Mononuclear cell (primary cell): Measurements from ENCODE around the gene BLVRB. TPM values are rescaled to one million over a fixed set of nuclear protein-coding genes. Genes with fewer than 3 reads are reported as not detected.

Experiments
- H3K27me3 ChIP-seq: 2 replicates; pipeline ENCODE4 v1.6.0; 2011; ENCODE audit warnings: low read length, control low read depth; ENCODE audit not compliant: insufficient read depth
- H3K4me1 ChIP-seq: 2 replicates; pipeline ENCODE4 v1.5.1; 2011; ENCODE audit warnings: mild to moderate bottlenecking, low read length, control low read depth; ENCODE audit not compliant: insufficient read depth
- H3K4me3 ChIP-seq: 2 replicates; pipeline ENCODE4 v1.5.1; 2011; ENCODE audit warnings: mild to moderate bottlenecking, low read length, moderate library complexity
- H3K9me3 ChIP-seq: 2 replicates; pipeline ENCODE4 v1.5.1; 2011; ENCODE audit warnings: low read depth, mild to moderate bottlenecking, control low read depth, low read length
- total RNA-seq: library from RNA; depleted of rRNA; stranded (reverse); fragments of >200 nt; gene quantifications from one replicate; pipeline ENCODE4 v1.2.3, GENCODE V29; 2012

The BLVRB gene
- 39.8 TPM for total RNA-seq

DNA sequence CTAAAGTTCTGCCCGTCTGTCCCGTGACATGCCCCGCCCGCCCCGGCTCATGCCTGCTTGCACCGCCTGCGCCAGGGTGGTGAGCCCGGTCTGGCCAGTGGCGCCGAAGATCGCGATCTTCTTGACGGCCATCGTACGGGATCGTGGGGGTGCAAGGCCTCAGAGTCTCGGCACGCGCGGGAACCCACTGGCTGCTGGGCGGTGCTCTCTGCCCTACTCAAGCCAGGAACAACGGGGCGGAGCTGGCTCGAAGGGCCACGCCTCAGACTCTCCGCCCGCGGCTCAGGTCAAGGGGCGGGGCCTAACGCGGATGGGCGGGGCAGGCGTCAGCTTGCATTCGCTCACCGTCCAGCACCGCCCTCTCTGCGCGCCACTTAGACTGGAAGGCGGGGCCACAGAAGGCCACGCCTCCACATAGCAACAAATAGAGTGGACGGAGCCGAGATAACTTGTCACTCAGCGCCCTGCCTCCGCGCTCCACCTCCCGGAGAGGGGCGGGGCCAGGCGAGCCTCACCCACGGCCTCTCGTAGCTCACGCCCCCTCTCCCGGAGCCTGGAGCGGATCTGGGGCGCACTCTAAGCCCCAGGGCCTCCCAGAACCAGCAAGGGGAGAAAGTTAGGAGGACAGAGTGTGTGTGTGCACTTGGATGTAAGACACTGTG is at the start of gene BLVRB:
TSS of gene BLVRB (minus strand) at position 189 of the 662 bp plus-strand sequence. CDS start at position 132, 57 bp downstream.
- Histone ChIP-seq H3K9me3 (no peaks in the 10 kb centered on the region), H3K27me3 (peaks cover 13% of the 10 kb centered on the region), H3K4me1 (peaks cover 62% of the 10 kb centered on the region), H3K4me3 (peak within 1 kb of the TSS; percentile 46)

- no peaks in the 10 kb centered on the region for H3K9me3 ChIP-seq
- H3K4me1 ChIP-seq: peaks cover 4% of the 10 kb centered on the region
- H3K27me3 ChIP-seq: peaks cover 41% of the 10 kb centered on the region
- H3K4me3 ChIP-seq: no peak overlapping the region
Measured at GRCh38 chr19:40513741-40514315, 48.3 kb upstream of the BLVRB start.

DNA sequence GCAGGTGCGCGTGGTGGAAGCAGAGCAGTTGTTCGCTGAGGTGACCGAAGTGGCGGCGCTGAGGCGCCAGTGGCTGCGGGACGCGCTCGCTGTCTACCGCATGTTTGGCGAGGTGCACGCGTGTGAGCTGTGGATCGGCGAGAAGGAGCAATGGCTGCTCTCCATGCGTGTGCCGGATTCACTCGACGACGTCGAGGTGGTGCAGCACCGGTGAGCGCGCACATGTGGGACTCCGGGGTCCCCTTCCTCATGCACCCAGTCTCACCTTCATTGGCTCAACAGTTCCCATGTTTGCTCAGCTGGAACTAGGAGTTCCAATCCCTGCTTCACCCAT is 47.8 kb upstream of the BLVRB start:
- Histone ChIP-seq H3K4me3 (no peak overlapping the region), H3K9me3 (no peaks in the 10 kb centered on the region), H3K4me1 (peaks cover 4% of the 10 kb centered on the region), H3K27me3 (peaks cover 39% of the 10 kb centered on the region)

DNA sequence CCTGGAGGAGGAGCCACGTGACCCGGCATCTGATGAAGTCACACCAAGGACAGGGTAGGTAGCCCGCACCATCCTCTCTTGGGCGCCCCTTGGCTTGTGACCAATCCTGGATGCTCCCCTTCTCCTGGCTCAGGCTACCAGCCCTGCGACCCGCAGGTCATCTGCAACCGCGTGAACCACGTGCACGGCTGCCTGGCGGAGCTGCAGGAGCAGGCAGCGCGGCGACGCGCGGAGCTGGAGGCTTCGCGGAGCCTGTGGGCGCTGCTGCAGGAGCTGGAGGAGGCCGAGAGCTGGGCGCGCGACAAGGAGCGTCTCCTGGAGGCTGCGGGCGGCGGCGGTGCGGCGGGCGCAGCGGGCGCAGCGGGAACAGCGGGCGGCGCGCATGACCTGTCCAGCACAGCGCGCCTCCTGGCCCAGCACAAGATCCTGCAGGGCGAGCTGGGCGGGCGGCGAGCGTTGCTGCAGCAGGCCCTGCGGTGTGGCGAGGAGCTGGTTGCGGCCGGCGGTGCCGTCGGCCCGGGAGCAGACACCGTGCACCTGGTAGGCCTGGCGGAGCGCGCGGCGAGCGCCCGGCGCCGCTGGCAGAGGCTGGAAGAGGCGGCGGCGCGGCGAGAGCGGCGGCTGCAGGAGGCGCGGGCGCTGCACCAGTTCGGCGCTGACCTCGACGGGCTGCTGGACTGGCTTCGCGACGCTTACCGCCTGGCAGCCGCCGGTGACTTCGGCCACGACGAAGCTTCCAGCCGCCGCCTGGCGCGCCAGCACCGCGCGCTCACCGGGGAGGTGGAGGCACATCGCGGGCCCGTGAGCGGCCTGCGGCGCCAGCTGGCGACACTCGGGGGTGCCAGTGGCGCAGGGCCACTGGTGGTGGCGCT is 47.2 kb upstream of the BLVRB start:
- Histone ChIP-seq H3K4me1 (peaks cover 4% of the 10 kb centered on the region), H3K27me3 (peaks cover 39% of the 10 kb centered on the region), H3K4me3 (no peak overlapping the region), H3K9me3 (no peaks in the 10 kb centered on the region)

- Histone ChIP-seq H3K27me3 (peaks cover 39% of the 10 kb centered on the region), H3K4me1 (peaks cover 4% of the 10 kb centered on the region), H3K4me3 (no peak overlapping the region), H3K9me3 (no peaks in the 10 kb centered on the region)
Measured at GRCh38 chr19:40512110-40512472, 46.5 kb upstream of the BLVRB start.

DNA sequence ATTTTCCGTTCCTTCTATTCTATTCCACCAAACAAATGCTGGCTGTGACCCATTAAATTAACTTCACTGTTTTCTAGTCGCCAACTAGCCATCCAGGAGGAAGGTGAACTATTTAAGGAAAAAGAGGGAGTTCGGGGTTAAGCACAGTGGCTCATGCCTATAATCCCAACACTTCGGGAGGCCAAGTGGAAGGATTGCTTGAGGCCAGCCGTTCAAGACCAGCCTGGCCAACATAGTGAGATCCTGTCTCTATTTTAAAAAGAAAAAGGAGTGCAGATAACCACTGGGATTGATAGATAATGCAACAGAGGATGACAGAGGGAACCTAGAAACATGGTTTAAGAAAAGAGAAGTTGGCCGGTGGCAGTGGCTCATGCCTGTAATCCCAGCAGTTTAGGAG is 45.9 kb upstream of the BLVRB start:
- no peak overlapping the region for H3K4me3 ChIP-seq
- H3K27me3 ChIP-seq: peaks cover 39% of the 10 kb centered on the region
- H3K4me1 ChIP-seq: peaks cover 4% of the 10 kb centered on the region
- no peaks in the 10 kb centered on the region for H3K9me3 ChIP-seq

- Histone ChIP-seq H3K27me3 (peaks cover 39% of the 10 kb centered on the region), H3K4me3 (no peak overlapping the region), H3K9me3 (no peaks in the 10 kb centered on the region), H3K4me1 (peaks cover 4% of the 10 kb centered on the region)
Measured at GRCh38 chr19:40510526-40511115, 45.1 kb upstream of the BLVRB start.

- Histone ChIP-seq H3K27me3 (peaks cover 32% of the 10 kb centered on the region), H3K9me3 (no peaks in the 10 kb centered on the region), H3K4me3 (no peak overlapping the region), H3K4me1 (peaks cover 4% of the 10 kb centered on the region)
Measured at GRCh38 chr19:40508739-40509260, 43.3 kb upstream of the BLVRB start.

DNA sequence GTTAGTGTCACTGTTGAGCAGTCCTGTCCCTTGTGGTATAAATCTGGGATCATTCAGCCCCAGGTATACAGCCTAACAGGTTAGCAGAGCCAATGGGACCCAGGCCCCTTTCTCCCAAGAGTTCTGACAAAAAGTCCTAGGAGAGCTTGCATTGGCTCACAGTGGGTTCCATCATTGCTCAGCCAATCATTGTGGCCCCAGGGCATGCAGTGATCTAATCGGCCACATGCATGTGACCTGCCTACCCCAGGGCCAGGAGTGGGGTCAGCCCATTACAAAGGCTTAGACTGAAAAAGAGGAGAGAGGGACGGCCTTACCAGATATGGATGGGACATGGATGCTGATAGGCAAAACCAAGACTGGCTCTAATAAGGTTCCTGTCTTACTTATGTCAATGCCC is 42.3 kb upstream of the BLVRB start:
- H3K4me1 ChIP-seq: peaks cover 4% of the 10 kb centered on the region
- H3K27me3 ChIP-seq: peaks cover 24% of the 10 kb centered on the region
- H3K9me3 ChIP-seq: no peaks in the 10 kb centered on the region
- H3K4me3 ChIP-seq: no peak overlapping the region

DNA sequence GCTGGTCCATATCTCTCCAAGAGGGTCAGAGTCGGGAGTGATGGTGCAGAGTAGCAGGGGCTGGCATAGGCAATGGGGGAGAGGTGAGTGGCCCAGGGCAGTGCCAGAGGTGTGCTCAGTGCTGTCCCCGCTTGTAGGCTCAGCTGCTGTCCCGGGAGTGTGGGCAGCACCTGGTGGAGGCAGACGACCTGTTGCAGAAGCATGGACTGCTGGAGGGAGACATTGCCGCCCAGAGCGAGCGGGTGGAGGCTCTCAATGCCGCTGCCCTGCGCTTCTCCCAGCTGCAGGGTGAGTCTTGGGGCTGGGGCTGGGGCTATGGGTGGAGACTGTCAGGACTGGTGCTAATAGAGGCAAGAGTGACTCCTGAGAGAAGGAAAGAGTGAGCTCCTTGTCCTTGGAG is 40.6 kb upstream of the BLVRB start:
- peaks cover 9% of the 10 kb centered on the region for H3K27me3 ChIP-seq
- no peaks in the 10 kb centered on the region for H3K9me3 ChIP-seq
- no peak overlapping the region for H3K4me3 ChIP-seq
- no peaks in the 10 kb centered on the region for H3K4me1 ChIP-seq

GRCh38 chr19:40503320-40503695 is 37.8 kb upstream of the BLVRB start:
- Histone ChIP-seq H3K9me3 (no peaks in the 10 kb centered on the region), H3K4me3 (no peak overlapping the region), H3K4me1 (no peaks in the 10 kb centered on the region), H3K27me3 (no peaks in the 10 kb centered on the region)

GRCh38 chr19:40502647-40503319 is 37.2 kb upstream of the BLVRB start:
- Histone ChIP-seq H3K27me3 (no peaks in the 10 kb centered on the region), H3K4me3 (no peak overlapping the region), H3K4me1 (no peaks in the 10 kb centered on the region), H3K9me3 (no peaks in the 10 kb centered on the region)

DNA sequence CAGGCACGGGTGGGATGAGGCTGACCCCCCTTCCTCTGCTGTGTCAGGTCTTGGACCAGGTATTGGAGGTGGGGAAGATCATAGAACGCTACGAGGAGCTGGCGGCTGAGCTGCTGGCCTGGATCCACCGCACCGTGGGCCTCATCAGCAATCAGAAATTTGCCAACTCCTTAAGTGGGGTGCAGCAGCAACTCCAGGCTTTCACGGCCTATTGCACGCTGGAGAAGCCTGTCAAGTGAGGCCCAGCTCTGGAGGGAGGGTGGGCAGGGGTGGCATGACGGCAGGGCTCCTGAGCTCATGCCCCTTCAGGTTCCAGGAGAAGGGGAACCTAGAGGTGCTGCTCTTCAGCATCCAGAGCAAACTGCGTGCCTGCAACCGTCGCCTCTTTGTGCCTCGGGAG is 36.5 kb upstream of the BLVRB start:
- H3K27me3 ChIP-seq: no peaks in the 10 kb centered on the region
- no peaks in the 10 kb centered on the region for H3K4me1 ChIP-seq
- no peaks in the 10 kb centered on the region for H3K9me3 ChIP-seq
- H3K4me3 ChIP-seq: no peak overlapping the region

- H3K4me3 ChIP-seq: no peak overlapping the region
- no peaks in the 10 kb centered on the region for H3K4me1 ChIP-seq
- H3K27me3 ChIP-seq: no peaks in the 10 kb centered on the region
- H3K9me3 ChIP-seq: no peaks in the 10 kb centered on the region
Measured at GRCh38 chr19:40501599-40501998, 36.1 kb upstream of the BLVRB start.
